Neural progenitor cell (in vitro differentiated cells): Measurements from ENCODE around the gene GASK1A. TPM values are rescaled to one million over a fixed set of nuclear protein-coding genes. Genes with fewer than 3 reads are reported as not detected.

ENCODE experiments used
- DNase-seq: peaks from one replicate; pipeline ENCODE4 v3.0.0-alpha.2; 2016; ENCODE audit warnings: low spot score
- H2AFZ ChIP-seq: fragments of 200-600 bp; sonication (generic); replicated peaks from 2 replicates; pipeline ENCODE4 v1.6.1; 2016; ENCODE audit warnings: antibody characterized with exemption
- H3F3A ChIP-seq: fragments of 200-600 bp; sonication (generic); 2 replicates; pipeline ENCODE4 v1.6.1; 2016; ENCODE audit warnings: antibody characterized with exemption, low read depth
- H3K27ac ChIP-seq: fragments of 200-600 bp; sonication (generic); 2 replicates; pipeline ENCODE4 v1.5.1; 2016; ENCODE audit warnings: mild to moderate bottlenecking
- H3K27me3 ChIP-seq: fragments of 200-600 bp; sonication (generic); 2 replicates; pipeline ENCODE4 v1.6.1; 2016; ENCODE audit warnings: mild to moderate bottlenecking, moderate library complexity
- H3K36me3 ChIP-seq: fragments of 200-600 bp; sonication (generic); 2 replicates; pipeline ENCODE4 v1.5.1; 2016
- H3K4me1 ChIP-seq: fragments of 200-600 bp; sonication (generic); 2 replicates; pipeline ENCODE4 v1.6.1; 2016; ENCODE audit warnings: mixed run types
- H3K4me2 ChIP-seq: fragments of 200-600 bp; sonication (generic); 2 replicates; pipeline ENCODE4 v1.6.1; 2016
- H3K4me3 ChIP-seq: fragments of 200-600 bp; sonication (generic); 2 replicates; pipeline ENCODE4 v1.5.1; 2016
- H3K79me2 ChIP-seq: fragments of 200-600 bp; sonication (generic); 2 replicates; pipeline ENCODE4 v1.6.1; 2016; ENCODE audit warnings: low read depth
- H3K9ac ChIP-seq: fragments of 200-600 bp; sonication (generic); 2 replicates; pipeline ENCODE4 v1.6.1; 2016
- H3K9me3 ChIP-seq: fragments of 200-600 bp; sonication (generic); 2 replicates; pipeline ENCODE4 v1.5.1; 2016; ENCODE audit warnings: low read depth
- H4K20me1 ChIP-seq: fragments of 200-600 bp; sonication (generic); 2 replicates; pipeline ENCODE4 v1.6.1; 2016; ENCODE audit warnings: low read depth
- H3K27ac Mint-ChIP-seq: 3 replicates; pipeline ENCODE4 v1.8.0; 2021; ENCODE audit warnings: mixed read lengths
- H3K27me3 Mint-ChIP-seq: 2 replicates; pipeline ENCODE4 v1.8.0; 2022; ENCODE audit warnings: low read depth, mild to moderate bottlenecking, inconsistent platforms, moderate library complexity, mixed read lengths; ENCODE audit not compliant: insufficient read depth
- H3K36me3 Mint-ChIP-seq: 3 replicates; pipeline ENCODE4 v1.8.0; 2021; ENCODE audit warnings: mixed read lengths
- H3K4me1 Mint-ChIP-seq: 3 replicates; pipeline ENCODE4 v1.8.0; 2021; ENCODE audit warnings: mixed read lengths
- H3K4me3 Mint-ChIP-seq: 3 replicates; pipeline ENCODE4 v1.8.0; 2021; ENCODE audit warnings: mild to moderate bottlenecking, moderate library complexity, mixed read lengths
- H3K9me3 Mint-ChIP-seq: 3 replicates; pipeline ENCODE4 v1.8.0; 2020; ENCODE audit warnings: mixed read lengths
- CTCF ChIP-seq: fragments of 200-600 bp; sonication (generic); IDR thresholded peaks from 2 replicates; pipeline ENCODE4 v1.5.1; 2017; ENCODE audit warnings: antibody characterized with exemption, mild to moderate bottlenecking
- EZH2 ChIP-seq: fragments of 200-600 bp; sonication (generic); IDR thresholded peaks from 2 replicates; pipeline ENCODE4 v1.6.1; 2017; ENCODE audit warnings: antibody characterized with exemption, mild to moderate bottlenecking, moderate library complexity
- EZH2phosphoT487 ChIP-seq: fragments of 200-600 bp; sonication (generic); IDR thresholded peaks from 2 replicates; pipeline ENCODE4 v1.6.1; 2017; ENCODE audit warnings: antibody characterized with exemption
- total RNA-seq: library from RNA; depleted of rRNA; stranded (reverse); fragments of >200 nt; gene quantifications from 2 replicates; pipeline ENCODE4 v1.2.3, GENCODE V29; 2015; ENCODE audit warnings: low replicate concordance

The GASK1A gene
- total RNA-seq, 1 donor from 2014 or later: 3.9 TPM

- no peaks in the 10 kb centered on the region for H3K9me3 Mint-ChIP-seq
- DNase-seq: no peak
- H3K36me3 Mint-ChIP-seq: no peaks in the 10 kb centered on the region
- no peak overlapping the region for H3K4me3 ChIP-seq
- TF ChIP-seq CTCF: no peak
- TF ChIP-seq EZH2phosphoT487: no peak
- no peak for TF ChIP-seq EZH2
- H4K20me1 ChIP-seq: no peaks in the 10 kb centered on the region
- no peak overlapping the region for H3K4me3 Mint-ChIP-seq
- H3K4me2 ChIP-seq: no peak overlapping the region
- H3K27me3 ChIP-seq: no peaks in the 10 kb centered on the region
- no peak overlapping the region for H2AFZ ChIP-seq
- no peaks in the 10 kb centered on the region for H3K36me3 ChIP-seq
- H3K79me2 ChIP-seq: no peaks in the 10 kb centered on the region
- no peak overlapping the region for H3K27ac ChIP-seq
- peaks cover 4% of the 10 kb centered on the region for H3K27me3 Mint-ChIP-seq
- H3K9ac ChIP-seq: no peak overlapping the region
- H3F3A ChIP-seq: no peaks in the 10 kb centered on the region
- H3K4me1 Mint-ChIP-seq: peaks cover 3% of the 10 kb centered on the region
- no peaks in the 10 kb centered on the region for H3K9me3 ChIP-seq
- peaks cover 7% of the 10 kb centered on the region for H3K4me1 ChIP-seq
- H3K27ac Mint-ChIP-seq: no peak overlapping the region
Observed at GRCh38 chr3:43022121-43022520, 43.0 kb downstream of the GASK1A start.

- no peak for DNase-seq
- no peak overlapping the region for H3K27ac ChIP-seq
- peaks cover 3% of the 10 kb centered on the region for H3K4me1 Mint-ChIP-seq
- H3F3A ChIP-seq: no peaks in the 10 kb centered on the region
- no peaks in the 10 kb centered on the region for H3K27me3 ChIP-seq
- H3K27ac Mint-ChIP-seq: no peak overlapping the region
- H3K9ac ChIP-seq: no peak overlapping the region
- no peaks in the 10 kb centered on the region for H3K9me3 Mint-ChIP-seq
- TF ChIP-seq EZH2phosphoT487: no peak
- H4K20me1 ChIP-seq: no peaks in the 10 kb centered on the region
- peaks cover 4% of the 10 kb centered on the region for H3K27me3 Mint-ChIP-seq
- H3K36me3 Mint-ChIP-seq: no peaks in the 10 kb centered on the region
- no peak overlapping the region for H2AFZ ChIP-seq
- no peak overlapping the region for H3K4me2 ChIP-seq
- H3K36me3 ChIP-seq: no peaks in the 10 kb centered on the region
- no peak overlapping the region for H3K4me3 Mint-ChIP-seq
- H3K9me3 ChIP-seq: no peaks in the 10 kb centered on the region
- peaks cover 7% of the 10 kb centered on the region for H3K4me1 ChIP-seq
- H3K79me2 ChIP-seq: no peaks in the 10 kb centered on the region
- no peak overlapping the region for H3K4me3 ChIP-seq
Observed at GRCh38 chr3:43023066-43023465, 44.0 kb downstream of the GASK1A start.

- Histone ChIP-seq H3F3A (no peaks in the 10 kb centered on the region), H3K36me3 (no peaks in the 10 kb centered on the region), H3K4me3 (no peak overlapping the region), H2AFZ (no peak overlapping the region), H3K27me3 (no peaks in the 10 kb centered on the region), H3K27ac (no peak overlapping the region), H3K9ac (no peak overlapping the region), H4K20me1 (no peaks in the 10 kb centered on the region), H3K9me3 (no peaks in the 10 kb centered on the region), H3K4me1 (peaks cover 7% of the 10 kb centered on the region), H3K79me2 (no peaks in the 10 kb centered on the region), H3K4me2 (no peak overlapping the region)
- no peak for DNase-seq
- H3K27ac Mint-ChIP-seq: no peak overlapping the region
- H3K4me3 Mint-ChIP-seq: no peak overlapping the region
- H3K4me1 Mint-ChIP-seq: peaks cover 3% of the 10 kb centered on the region
- no peak for TF ChIP-seq EZH2
- no peak for TF ChIP-seq EZH2phosphoT487
- no peak for TF ChIP-seq CTCF
- H3K36me3 Mint-ChIP-seq: no peaks in the 10 kb centered on the region
- H3K9me3 Mint-ChIP-seq: no peaks in the 10 kb centered on the region
- peaks cover 4% of the 10 kb centered on the region for H3K27me3 Mint-ChIP-seq
Observed at GRCh38 chr3:43023746-43024145, 44.6 kb downstream of the GASK1A start.

GRCh38 chr3:43024181-43024885, 45.2 kb downstream of the GASK1A start:
- Histone ChIP-seq H3K36me3 (no peaks in the 10 kb centered on the region), H3K9me3 (no peaks in the 10 kb centered on the region), H3K27me3 (no peaks in the 10 kb centered on the region), H3K4me2 (no peak overlapping the region), H2AFZ (no peak overlapping the region), H3K4me1 (peaks cover 7% of the 10 kb centered on the region), H3K79me2 (no peaks in the 10 kb centered on the region), H4K20me1 (no peaks in the 10 kb centered on the region), H3K27ac (no peak overlapping the region), H3F3A (no peaks in the 10 kb centered on the region), H3K9ac (no peak overlapping the region), H3K4me3 (no peak overlapping the region)
- no peaks in the 10 kb centered on the region for H3K36me3 Mint-ChIP-seq
- H3K27ac Mint-ChIP-seq: no peak overlapping the region
- no peak for TF ChIP-seq EZH2
- no peak for TF ChIP-seq EZH2phosphoT487
- TF ChIP-seq CTCF: no peak
- no peak overlapping the region for H3K4me3 Mint-ChIP-seq
- no peaks in the 10 kb centered on the region for H3K9me3 Mint-ChIP-seq
- H3K4me1 Mint-ChIP-seq: peaks cover 3% of the 10 kb centered on the region
- DNase-seq: no peak
- H3K27me3 Mint-ChIP-seq: peaks cover 4% of the 10 kb centered on the region
